WTC11 (cell line): ENCODE results near the gene ZNF366. TPM values are rescaled to one million over a fixed set of nuclear protein-coding genes. Genes with fewer than 3 reads are reported as not detected.

Source experiments
- ATAC-seq: fragments of 200-7000 bp; cut with Tn5 transposase; 2 replicates; pipeline ENCODE4 v1.10.0; 2021; ENCODE audit warnings: mild to moderate bottlenecking, moderate library complexity
- CTCF ChIA-PET: fragments of 300-600 bp; sonication (Branson Sonifier 250); formaldehyde crosslinking; loops from one replicate; lab custom pipeline; 2021; ENCODE audit warnings: antibody characterized with exemption; lab: Charles Lee
- POLR2A ChIA-PET: fragments of 350-600 bp; sonication (Branson Sonifier 250); formaldehyde crosslinking; loops from one replicate; lab custom pipeline; 2021; ENCODE audit warnings: antibody characterized with exemption; lab: Charles Lee
- DNase-seq: peaks from one replicate; pipeline ENCODE4 v3.0.0; 2021; ENCODE audit warnings: low spot score
- H3K27ac Mint-ChIP-seq: 2 replicates; pipeline ENCODE4 v1.8.0; 2021; ENCODE audit warnings: mixed read lengths
- H3K27me3 Mint-ChIP-seq: 2 replicates; pipeline ENCODE4 v1.8.0; 2021; ENCODE audit warnings: low read depth, mild to moderate bottlenecking, moderate library complexity, mixed read lengths
- H3K36me3 Mint-ChIP-seq: 2 replicates; pipeline ENCODE4 v1.8.0; 2021; ENCODE audit warnings: mixed read lengths
- H3K4me1 Mint-ChIP-seq: 2 replicates; pipeline ENCODE4 v1.8.0; 2022; ENCODE audit warnings: mixed read lengths
- H3K4me3 Mint-ChIP-seq: 2 replicates; pipeline ENCODE4 v1.8.0; 2021; ENCODE audit warnings: mild to moderate bottlenecking, moderate library complexity, mixed read lengths
- H3K9me3 Mint-ChIP-seq: 2 replicates; pipeline ENCODE4 v1.8.0; 2021; ENCODE audit warnings: mixed read lengths
- ATF1 ChIP-seq: sonication (generic); formaldehyde crosslinking; IDR thresholded peaks from 2 replicates; pipeline ENCODE4 v1.8.1; 2023; ENCODE audit warnings: mild to moderate bottlenecking, moderate library complexity, missing genetic modification reagents
- ATF2 ChIP-seq: sonication (generic); formaldehyde crosslinking; IDR thresholded peaks from 2 replicates; pipeline ENCODE4 v1.8.1; 2022; ENCODE audit warnings: low read depth, missing genetic modification reagents, borderline replicate concordance
- CBFB ChIP-seq: sonication (generic); formaldehyde crosslinking; IDR thresholded peaks from 2 replicates; pipeline ENCODE4 v1.8.1; 2022; ENCODE audit warnings: mild to moderate bottlenecking, low read depth, missing genetic modification reagents
- E2F4 ChIP-seq: sonication (generic); formaldehyde crosslinking; IDR thresholded peaks from 2 replicates; pipeline ENCODE4 v1.8.1; 2022; ENCODE audit warnings: low read depth, mild to moderate bottlenecking, moderate library complexity, missing genetic modification reagents, borderline replicate concordance
- E2F5 ChIP-seq: sonication (generic); formaldehyde crosslinking; IDR thresholded peaks from 2 replicates; pipeline ENCODE4 v1.8.1; 2022; ENCODE audit warnings: mild to moderate bottlenecking, moderate library complexity, missing genetic modification reagents
- FOXP1 ChIP-seq: sonication (generic); formaldehyde crosslinking; IDR thresholded peaks from 2 replicates; pipeline ENCODE4 v1.8.0; 2022; ENCODE audit warnings: missing genetic modification reagents, mild to moderate bottlenecking, moderate library complexity, borderline replicate concordance
- FOXP4 ChIP-seq: sonication (generic); formaldehyde crosslinking; IDR thresholded peaks from 2 replicates; pipeline ENCODE4 v1.8.0; 2022; ENCODE audit warnings: mild to moderate bottlenecking, missing genetic modification reagents
- GRHL2 ChIP-seq: fragments of 250-450 bp; sonication (Bioruptor Pico); IDR thresholded peaks from 2 replicates; pipeline ENCODE4 v1.8.0; 2022; ENCODE audit warnings: mild to moderate bottlenecking, moderate library complexity; ENCODE audit not compliant: insufficient replicate concordance, severe bottlenecking
- HMGXB4 ChIP-seq: sonication (generic); formaldehyde crosslinking; IDR thresholded peaks from 2 replicates; pipeline ENCODE4 v1.8.1; 2023; ENCODE audit warnings: mild to moderate bottlenecking, moderate library complexity, missing genetic modification reagents
- IRF2 ChIP-seq: sonication (generic); formaldehyde crosslinking; IDR thresholded peaks from 2 replicates; pipeline ENCODE4 v1.8.0; 2022; ENCODE audit warnings: low read depth, missing genetic modification reagents, borderline replicate concordance
- MXD4 ChIP-seq: fragments of 250-450 bp; sonication (Bioruptor Pico); IDR thresholded peaks from 2 replicates; pipeline ENCODE4 v1.8.0; 2021; ENCODE audit warnings: mild to moderate bottlenecking, moderate library complexity, borderline replicate concordance
- NFATC4 ChIP-seq: fragments of 250-450 bp; sonication (Bioruptor Pico); IDR thresholded peaks from 2 replicates; pipeline ENCODE4 v1.9.0; 2021; ENCODE audit warnings: mild to moderate bottlenecking
- NFE2L1 ChIP-seq: sonication (generic); formaldehyde crosslinking; IDR thresholded peaks from 2 replicates; pipeline ENCODE4 v1.8.1; 2023; ENCODE audit warnings: missing genetic modification reagents
- PRRX2 ChIP-seq: fragments of 250-450 bp; sonication (Bioruptor Pico); IDR thresholded peaks from 2 replicates; pipeline ENCODE4 v1.8.0; 2021; ENCODE audit warnings: mild to moderate bottlenecking
- RORB ChIP-seq: fragments of 250-450 bp; sonication (Bioruptor Pico); IDR thresholded peaks from 2 replicates; pipeline ENCODE4 v1.9.0; 2021; ENCODE audit warnings: mild to moderate bottlenecking
- SMAD3 ChIP-seq: sonication (generic); formaldehyde crosslinking; IDR thresholded peaks from 2 replicates; pipeline ENCODE4 v1.8.0; 2022; ENCODE audit warnings: missing genetic modification reagents, mild to moderate bottlenecking, borderline replicate concordance
- SOX15 ChIP-seq: fragments of 250-450 bp; sonication (Bioruptor Pico); IDR thresholded peaks from 2 replicates; pipeline ENCODE4 v1.9.0; 2021; ENCODE audit warnings: mild to moderate bottlenecking
- ZMAT4 ChIP-seq: fragments of 250-450 bp; sonication (Bioruptor Pico); IDR thresholded peaks from 2 replicates; pipeline ENCODE4 v1.9.0; 2021; ENCODE audit warnings: mild to moderate bottlenecking
- ZNF317 ChIP-seq: sonication (generic); formaldehyde crosslinking; IDR thresholded peaks from 2 replicates; pipeline ENCODE4 v1.8.1; 2023; ENCODE audit warnings: low read depth, mild to moderate bottlenecking, moderate library complexity, missing genetic modification reagents, borderline replicate concordance
- ZSCAN18 ChIP-seq: fragments of 250-450 bp; sonication (Bioruptor Pico); IDR thresholded peaks from 2 replicates; pipeline ENCODE4 v2.1.2; 2022; ENCODE audit warnings: mild to moderate bottlenecking, moderate library complexity
- total RNA-seq: library from RNA; stranded (reverse); gene quantifications from 3 replicates; pipeline ENCODE4 v1.2.3, GENCODE V29; 2021

The ZNF366 gene
- total RNA-seq, 1 experiment from 2014 or later = not detected

GRCh38 chr5:72539038-72539437, 31.8 kb upstream of the ZNF366 start (continued):
- no peak for TF ChIP-seq ATF2 (CRISPR knock-in tag)
- no peak for TF ChIP-seq RORB (CRISPR knock-in tag)
- TF ChIP-seq CBFB (CRISPR knock-in tag) = no peak
- no peak for TF ChIP-seq NFE2L1 (CRISPR knock-in tag)
- TF ChIP-seq E2F5 (CRISPR knock-in tag) = no peak
- TF ChIP-seq HMGXB4 (CRISPR knock-in tag) = no peak

GRCh38 chr5:72537166-72537565, 30.0 kb upstream of the ZNF366 start:
- ChIA-PET CTCF (interaction anchor here (1.3 to 2.4 kb wide), 3 partner anchors 10 to 73 kb away, joined by 4 to 8 read pairs (median 4); no protein-coding TSS in a partner anchor), POLR2A (no interaction called here)
- Mint-ChIP-seq H3K4me3 (no peak overlapping the region), H3K9me3 (no peaks in the 10 kb centered on the region), H3K27ac (no peak overlapping the region), H3K4me1 (peaks cover 33% of the 10 kb centered on the region), H3K36me3 (no peaks in the 10 kb centered on the region), H3K27me3 (no peaks in the 10 kb centered on the region)
- DNase-seq (no peak), ATAC-seq (no peak)
- TF ChIP-seq E2F4 (CRISPR knock-in tag) (no peak), SOX15 (CRISPR knock-in tag) (no peak), FOXP4 (CRISPR knock-in tag) (no peak), GRHL2 (CRISPR knock-in tag) (no peak), NFATC4 (CRISPR knock-in tag) (no peak)

GRCh38 chr5:72531496-72532190, 24.4 kb upstream of the ZNF366 start:
- ATAC-seq = no peak
- H3K4me3 Mint-ChIP-seq = no peak overlapping the region
- CTCF ChIA-PET = no interaction called here

More at GRCh38 chr5:72531496-72532190, 24.4 kb upstream of the ZNF366 start:
- TF ChIP-seq SMAD3 (CRISPR knock-in tag) (no peak), CBFB (CRISPR knock-in tag) (no peak), ATF1 (CRISPR knock-in tag) (no peak), RORB (CRISPR knock-in tag) (no peak), FOXP1 (no peak), IRF2 (no peak), ZMAT4 (CRISPR knock-in tag) (no peak), PRRX2 (CRISPR knock-in tag) (no peak), MXD4 (CRISPR knock-in tag) (no peak), ZNF317 (CRISPR knock-in tag) (no peak), ZSCAN18 (CRISPR knock-in tag) (no peak)
- POLR2A ChIA-PET = no interaction called here
- no peaks in the 10 kb centered on the region for H3K36me3 Mint-ChIP-seq
- no peak for DNase-seq
- peaks cover 12% of the 10 kb centered on the region for H3K4me1 Mint-ChIP-seq
- no peaks in the 10 kb centered on the region for H3K9me3 Mint-ChIP-seq
- no peaks in the 10 kb centered on the region for H3K27me3 Mint-ChIP-seq
- H3K27ac Mint-ChIP-seq = no peak overlapping the region
